Measurements from ENCODE around the gene ATG13. TPM values are rescaled to one million over a fixed set of nuclear protein-coding genes. Genes with fewer than 3 reads are reported as not detected.

Gene ATG13
- total RNA-seq, 3 donors from 2014 or later = 47.4 to 54.8 (median 53.1) TPM

DNA sequence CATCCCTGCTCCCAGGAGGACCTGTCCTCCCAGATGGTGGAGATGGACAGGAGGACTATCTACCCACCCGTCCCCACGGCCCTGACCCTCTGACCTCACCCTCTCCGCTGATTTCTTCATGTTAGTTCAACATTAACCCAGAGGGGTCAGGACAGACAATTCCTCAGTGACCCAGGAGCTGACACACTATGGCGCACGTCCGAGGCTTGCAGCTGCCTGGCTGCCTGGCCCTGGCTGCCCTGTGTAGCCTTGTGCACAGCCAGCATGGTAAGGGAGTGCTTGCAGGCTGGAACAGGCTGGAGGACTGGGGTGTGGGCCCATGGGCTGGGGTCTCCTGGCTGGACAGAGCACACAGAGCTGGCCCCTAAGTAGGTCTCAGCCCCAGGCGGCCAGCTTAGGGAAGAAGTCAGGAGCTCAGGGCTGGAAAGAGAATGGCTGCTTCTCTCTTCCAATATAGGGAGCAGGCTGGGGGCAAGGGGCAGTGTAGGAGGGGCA, 101.7 kb downstream of the ATG13 start, which contains the start of gene F2:
Gene F2 (plus strand): TSS at position 166 of the 495 bp plus-strand sequence. CDS start 23 bp downstream, at position 189.
- peaks cover 7% of the 10 kb centered on the region for H3K4me1 Mint-ChIP-seq (ENCODE audit: low read depth)
- DNase-seq = no peak
- no peaks in the 10 kb centered on the region for H3K27me3 Mint-ChIP-seq (ENCODE audit: low read depth)
- no peak within 1 kb of the TSS for H3K4me3 Mint-ChIP-seq
- ATAC-seq = no peak
- no peaks in the 10 kb centered on the region for H3K36me3 Mint-ChIP-seq (ENCODE audit: insufficient read depth)
- H3K9me3 Mint-ChIP-seq = no peaks in the 10 kb centered on the region

DNA sequence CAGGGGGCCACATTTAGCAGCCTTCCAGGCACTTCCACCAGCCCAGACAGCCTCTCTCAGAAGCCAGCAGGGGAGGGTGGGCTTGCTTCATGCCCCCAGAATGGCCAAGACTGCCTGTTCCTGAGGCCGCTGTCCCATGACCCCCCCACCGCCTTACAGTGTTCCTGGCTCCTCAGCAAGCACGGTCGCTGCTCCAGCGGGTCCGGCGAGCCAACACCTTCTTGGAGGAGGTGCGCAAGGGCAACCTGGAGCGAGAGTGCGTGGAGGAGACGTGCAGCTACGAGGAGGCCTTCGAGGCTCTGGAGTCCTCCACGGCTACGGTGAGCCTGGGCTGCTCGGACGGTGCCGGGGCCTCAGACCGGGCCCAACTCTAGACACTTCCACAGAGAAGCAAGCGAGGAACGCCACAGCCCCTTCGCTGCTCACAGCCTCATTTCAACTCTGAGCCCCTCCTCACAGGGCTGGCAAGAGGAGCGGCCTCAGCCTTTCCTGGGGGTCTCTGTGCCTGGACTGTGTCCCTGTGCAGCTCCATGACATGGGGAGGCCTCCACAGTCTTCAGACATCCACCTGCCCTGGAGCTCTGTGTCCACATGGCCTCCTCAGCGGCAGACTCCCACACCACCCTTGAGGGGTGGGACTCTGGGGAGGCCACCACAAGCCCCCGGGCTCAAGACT, 102.3 kb downstream of the ATG13 start:
- ATAC-seq (no peak), DNase-seq (no peak)
- H3K4me3 Mint-ChIP-seq = no peak overlapping the region
- no peaks in the 10 kb centered on the region for H3K36me3 Mint-ChIP-seq (ENCODE audit: insufficient read depth)
- no peaks in the 10 kb centered on the region for H3K27me3 Mint-ChIP-seq (ENCODE audit: low read depth)
- no peaks in the 10 kb centered on the region for H3K9me3 Mint-ChIP-seq
- H3K4me1 Mint-ChIP-seq (ENCODE audit: low read depth) = peaks cover 7% of the 10 kb centered on the region

DNA sequence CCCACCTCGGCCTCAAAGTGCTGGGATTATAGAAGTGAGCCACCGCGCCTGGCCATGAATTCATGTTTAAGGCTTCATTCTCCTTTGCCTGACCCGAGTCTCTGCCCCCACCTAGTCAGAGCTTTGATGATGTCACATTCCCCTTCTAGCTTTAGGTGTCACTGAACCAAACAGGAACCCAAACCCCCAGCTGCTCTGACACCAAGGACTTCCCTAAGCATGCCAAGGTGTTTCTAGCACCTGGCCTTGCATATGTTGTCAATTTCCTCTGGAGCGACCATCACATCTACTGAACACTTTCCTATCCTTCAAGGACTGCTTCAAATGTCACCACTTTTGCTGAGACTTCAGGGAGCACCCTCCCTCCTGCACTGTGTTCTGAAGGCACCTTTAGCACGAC, 103.9 kb downstream of the ATG13 start:
- Mint-ChIP-seq H3K9me3 (no peaks in the 10 kb centered on the region), H3K36me3 (ENCODE audit: insufficient read depth) (no peaks in the 10 kb centered on the region), H3K27me3 (ENCODE audit: low read depth) (no peaks in the 10 kb centered on the region), H3K4me1 (ENCODE audit: low read depth) (peaks cover 7% of the 10 kb centered on the region), H3K4me3 (no peak overlapping the region)
- DNase-seq (no peak), ATAC-seq (no peak)

DNA sequence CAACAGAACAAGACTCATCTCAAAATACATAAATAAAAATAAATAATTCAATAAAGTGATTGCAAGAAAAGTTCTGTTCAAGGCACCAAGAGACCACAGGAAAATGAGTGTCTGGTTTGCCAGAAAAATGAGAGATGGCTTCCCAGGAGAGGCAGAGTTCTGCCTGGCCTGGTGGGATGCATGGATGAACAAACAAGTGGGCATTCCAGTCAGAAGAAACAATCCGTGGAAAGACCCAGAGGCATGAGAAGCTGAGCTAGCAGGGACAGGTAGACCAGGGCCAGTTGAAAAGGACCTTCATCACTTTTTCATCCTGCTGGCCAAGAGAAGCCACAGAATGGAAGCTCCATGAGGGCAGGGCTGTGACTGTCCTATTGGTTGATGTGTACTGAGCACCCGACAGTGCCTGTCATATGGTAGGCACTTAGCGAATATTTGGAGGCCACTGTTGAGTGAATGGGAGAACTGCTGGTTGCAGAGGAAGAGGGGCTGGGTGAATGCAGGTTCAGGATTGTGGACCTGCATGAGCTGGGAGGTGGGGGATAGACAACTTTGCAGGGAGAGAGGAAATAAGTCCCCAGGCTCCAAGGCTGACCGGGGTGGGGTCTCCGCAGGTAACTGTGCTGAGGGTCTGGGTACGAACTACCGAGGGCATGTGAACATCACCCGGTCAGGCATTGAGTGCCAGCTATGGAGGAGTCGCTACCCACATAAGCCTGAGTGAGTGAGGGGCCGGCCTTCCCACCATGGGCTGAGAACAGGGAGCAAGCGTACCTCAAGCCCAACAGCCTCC, 105.4 kb downstream of the ATG13 start:
- Mint-ChIP-seq H3K4me1 (ENCODE audit: low read depth) (peaks cover 7% of the 10 kb centered on the region), H3K4me3 (no peak overlapping the region), H3K9me3 (no peaks in the 10 kb centered on the region), H3K27me3 (ENCODE audit: low read depth) (no peaks in the 10 kb centered on the region), H3K36me3 (ENCODE audit: insufficient read depth) (no peaks in the 10 kb centered on the region)
- ATAC-seq (no peak), DNase-seq (no peak)

DNA sequence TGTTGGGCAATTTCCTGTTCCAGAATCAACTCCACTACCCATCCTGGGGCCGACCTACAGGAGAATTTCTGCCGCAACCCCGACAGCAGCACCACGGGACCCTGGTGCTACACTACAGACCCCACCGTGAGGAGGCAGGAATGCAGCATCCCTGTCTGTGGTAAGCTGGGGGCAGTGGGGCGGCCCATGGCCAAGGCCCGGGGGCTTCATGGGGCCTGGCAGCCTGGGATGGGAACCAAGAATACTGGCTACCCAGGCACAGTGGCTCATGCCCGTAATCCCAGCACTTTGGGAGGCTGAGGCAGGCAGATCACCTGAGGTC, 106.0 kb downstream of the ATG13 start:
- no peaks in the 10 kb centered on the region for H3K36me3 Mint-ChIP-seq (ENCODE audit: insufficient read depth)
- DNase-seq (no peak), ATAC-seq (no peak)
- H3K27me3 Mint-ChIP-seq (ENCODE audit: low read depth) = no peaks in the 10 kb centered on the region
- H3K4me3 Mint-ChIP-seq = no peak overlapping the region
- H3K4me1 Mint-ChIP-seq (ENCODE audit: low read depth) = peaks cover 4% of the 10 kb centered on the region
- H3K9me3 Mint-ChIP-seq = no peaks in the 10 kb centered on the region

DNA sequence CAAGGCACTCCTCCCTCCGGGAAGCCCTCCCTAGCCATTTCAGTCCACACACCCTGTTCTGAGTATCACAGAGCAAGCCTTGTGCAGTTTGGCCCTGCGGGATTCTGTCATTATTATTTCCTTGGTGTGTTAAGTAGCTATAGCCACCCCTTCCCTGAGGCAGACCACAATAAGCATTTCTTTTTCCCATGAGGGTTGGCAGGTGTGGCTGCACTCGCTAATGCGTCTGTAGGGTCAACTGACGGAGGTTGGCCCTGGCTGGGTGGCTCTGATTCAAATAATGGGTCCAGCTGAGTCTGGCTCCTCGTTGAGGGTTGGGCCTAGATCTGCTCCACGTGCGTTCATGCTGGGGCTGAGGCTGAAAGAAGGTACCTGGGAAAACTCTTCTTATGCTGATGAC, 106.7 kb downstream of the ATG13 start:
- no peak overlapping the region for H3K4me3 Mint-ChIP-seq
- ATAC-seq (no peak), DNase-seq (no peak)
- no peaks in the 10 kb centered on the region for H3K9me3 Mint-ChIP-seq
- no peaks in the 10 kb centered on the region for H3K36me3 Mint-ChIP-seq (ENCODE audit: insufficient read depth)
- no peaks in the 10 kb centered on the region for H3K27me3 Mint-ChIP-seq (ENCODE audit: low read depth)
- no peaks in the 10 kb centered on the region for H3K4me1 Mint-ChIP-seq (ENCODE audit: low read depth)

Other genes with a start within 250 kb of the ATG13 start
- gene MDK, start 235.9 kb upstream of the ATG13 start, total RNA-seq = 1 to 10 TPM; 2.1 to 3.0 (median 2.9) TPM
- gene CHRM4, start 225.8 kb upstream of the ATG13 start, total RNA-seq = under 1 TPM; 0.13 to 0.52 (median 0.25) TPM
- gene AMBRA1, start 23.5 kb upstream of the ATG13 start, total RNA-seq = 10 to 100 TPM; 30.7 to 36.1 (median 31.7) TPM
- 1 to 10 TPM; 5.5 to 8.1 (median 5.7) TPM for gene HARBI1, start 326 bp upstream of the ATG13 start, total RNA-seq
- gene ARHGAP1, start 83.1 kb downstream of the ATG13 start, total RNA-seq = 10 to 100 TPM; 52.9 to 63.8 (median 53.4) TPM
- gene ZNF408, start 83.5 kb downstream of the ATG13 start, total RNA-seq = 10 to 100 TPM; 14.2 to 16.9 (median 14.8) TPM
- under 1 TPM; 0.40 to 0.81 (median 0.41) TPM for gene F2, start 101.7 kb downstream of the ATG13 start, total RNA-seq
- 10 to 100 TPM; 62.9 to 71.8 (median 65.5) TPM for gene CKAP5, start 228.7 kb downstream of the ATG13 start, total RNA-seq